ENCODE results near the gene ELL2.

- TF ChIP-seq TAF1 (IDR thresholded peaks at IDR 0.05; ENCODE audit: low read depth, low read length), result no peak
- no peak for TF ChIP-seq POLR2A (IDR thresholded peaks at IDR 0.05; ENCODE audit: low read depth, low read length)
- no peak for TF ChIP-seq SPI1 (IDR thresholded peaks at IDR 0.05; ENCODE audit: low read depth, low read length)
- no peak for TF ChIP-seq POLR2AphosphoS5 (IDR thresholded peaks at IDR 0.05; ENCODE audit: low read depth, low read length)
- no peak for TF ChIP-seq POU2F2 (IDR thresholded peaks at IDR 0.05; ENCODE audit: low read depth, low read length)
Observed at GRCh38 chr5:95928724-95929253, 32.9 kb downstream of the ELL2 start.
